ENCODE data around the gene TNKS1BP1.
"Not testable (repeated sequence)": the region's sequence is repeated elsewhere in the genome, so short reads cannot be mapped to it uniquely, and the experiment has no call there.

Gene TNKS1BP1

DNA sequence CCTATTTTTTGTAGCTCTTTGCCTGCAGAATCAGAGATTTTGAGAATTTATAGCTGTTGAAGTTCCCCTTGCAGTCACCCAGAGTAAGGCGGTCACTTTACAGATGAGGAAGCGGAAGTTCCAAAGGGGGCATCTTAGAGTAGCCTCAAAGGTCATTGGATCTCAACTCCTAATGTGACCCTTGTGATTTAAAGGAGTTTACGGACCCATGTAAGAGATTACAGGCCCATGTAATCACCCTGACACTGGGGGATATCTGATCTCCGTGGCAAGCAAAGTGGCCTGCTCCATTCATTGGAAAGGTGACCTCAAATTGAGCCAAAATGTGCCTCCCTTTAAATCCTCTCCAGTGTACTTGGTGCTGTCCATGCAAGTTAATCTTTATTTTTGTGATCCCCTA is 29.1 kb upstream of the TNKS1BP1 start:
- no peak for DNase-seq

DNA sequence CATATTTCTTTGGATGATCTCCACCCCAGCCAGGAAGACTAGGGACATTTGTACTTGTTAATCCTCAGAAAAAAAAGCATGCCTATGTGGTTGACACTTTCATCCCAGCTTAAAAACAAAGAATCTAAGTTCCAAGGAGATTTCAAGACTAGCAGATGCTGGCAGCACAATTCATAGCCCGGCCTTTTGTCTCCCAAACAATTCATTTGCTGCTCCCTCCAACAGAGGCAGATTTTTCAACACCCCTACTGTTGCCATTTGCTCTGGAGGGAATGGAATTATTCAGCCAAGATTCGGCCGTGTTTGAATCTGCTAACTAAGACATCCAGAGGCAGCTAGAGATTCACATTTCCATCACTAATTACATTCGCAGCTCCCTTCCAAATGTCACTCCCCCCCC is 28.7 kb upstream of the TNKS1BP1 start:
- no peak for DNase-seq

DNA sequence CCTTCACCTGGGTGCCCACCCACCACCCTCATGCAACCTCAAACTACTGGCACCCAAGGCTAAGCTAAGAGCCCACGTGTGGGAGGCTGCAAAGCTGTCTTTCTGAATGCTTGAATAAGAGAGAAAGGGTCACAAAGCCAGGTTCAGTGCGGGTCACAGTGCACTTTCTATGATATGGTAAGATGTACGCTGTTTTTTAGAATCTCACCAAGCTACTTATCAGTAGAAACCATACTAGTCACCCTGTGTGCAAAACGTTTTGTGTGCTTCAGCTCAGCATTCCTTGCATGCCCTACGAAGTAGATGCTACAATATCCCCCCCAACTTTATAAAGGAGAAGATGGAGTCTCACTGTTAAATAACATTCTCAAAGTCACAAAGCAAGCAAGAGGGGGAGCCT is 28.3 kb upstream of the TNKS1BP1 start:
- DNase-seq = no peak

DNA sequence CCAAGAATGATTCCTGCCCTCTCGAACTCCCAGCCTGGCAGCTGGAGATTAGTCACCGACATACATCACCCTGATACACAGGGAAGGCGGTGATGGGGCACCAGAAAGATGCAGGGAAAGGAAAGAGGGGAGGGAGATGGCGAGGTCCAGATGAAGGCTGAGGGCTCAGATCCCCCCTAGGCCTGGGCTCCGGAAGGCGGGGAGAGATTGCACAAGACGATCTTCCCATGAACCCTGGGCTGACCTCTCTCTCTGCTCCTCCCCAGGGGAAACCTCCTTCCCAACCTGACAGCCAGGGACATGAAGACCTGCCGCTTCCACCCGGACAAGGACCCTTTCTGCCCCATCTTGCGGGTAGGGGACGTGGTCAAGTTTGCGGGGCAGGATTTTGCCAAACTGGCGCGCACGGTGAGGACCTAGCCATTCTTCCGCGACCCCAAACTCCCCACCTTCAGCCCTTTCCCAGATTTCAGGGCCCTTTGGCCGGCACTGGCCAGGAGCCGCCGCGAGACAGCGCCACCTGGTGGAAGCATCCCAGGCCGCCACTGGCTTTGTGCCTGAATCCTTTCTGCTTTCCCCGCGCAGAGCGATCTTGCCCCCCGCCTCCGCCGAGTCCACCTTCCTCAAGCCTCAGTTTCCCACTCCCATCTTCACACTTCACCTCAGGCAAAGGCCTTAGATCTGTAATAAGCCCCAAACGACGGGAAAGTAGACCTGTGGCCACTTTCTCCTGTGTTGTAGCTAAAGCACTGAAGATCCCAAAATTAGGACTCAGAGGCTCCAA is 24.9 kb upstream of the TNKS1BP1 start:
- DNase-seq = peak; percentile 44

DNA sequence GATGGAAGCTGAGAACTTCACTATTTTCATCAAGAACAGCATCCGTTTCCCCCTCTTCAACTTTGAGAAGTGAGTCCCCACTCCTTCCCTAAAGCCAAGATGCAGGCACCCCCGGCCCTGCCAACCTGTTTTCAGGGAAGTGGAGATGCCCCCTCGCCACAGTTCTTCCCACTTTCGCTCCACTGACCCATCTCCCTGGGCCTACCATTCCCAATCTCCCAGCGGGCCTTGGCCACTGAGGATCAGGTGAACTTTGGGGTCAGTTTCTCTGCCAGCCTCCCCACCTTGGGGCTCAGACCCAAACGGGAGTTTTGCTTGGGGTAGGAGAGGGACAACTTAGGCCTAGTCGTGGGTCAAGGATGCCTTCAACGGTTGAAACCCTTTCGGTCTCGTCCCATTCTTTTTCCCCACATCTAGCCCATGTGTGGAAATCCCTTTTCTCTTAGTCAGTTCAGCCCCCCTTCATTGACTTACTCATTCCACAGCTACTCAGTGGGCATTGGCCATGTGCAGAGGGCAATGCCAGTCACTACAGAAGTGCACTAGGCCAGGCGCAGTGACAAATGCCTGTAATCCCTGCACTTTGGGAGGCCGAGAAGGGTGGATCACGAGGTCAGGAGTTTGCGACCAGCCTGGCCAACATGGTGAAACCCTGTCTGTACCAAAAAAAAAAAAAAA is 24.0 kb upstream of the TNKS1BP1 start:
- no peak for DNase-seq

DNA sequence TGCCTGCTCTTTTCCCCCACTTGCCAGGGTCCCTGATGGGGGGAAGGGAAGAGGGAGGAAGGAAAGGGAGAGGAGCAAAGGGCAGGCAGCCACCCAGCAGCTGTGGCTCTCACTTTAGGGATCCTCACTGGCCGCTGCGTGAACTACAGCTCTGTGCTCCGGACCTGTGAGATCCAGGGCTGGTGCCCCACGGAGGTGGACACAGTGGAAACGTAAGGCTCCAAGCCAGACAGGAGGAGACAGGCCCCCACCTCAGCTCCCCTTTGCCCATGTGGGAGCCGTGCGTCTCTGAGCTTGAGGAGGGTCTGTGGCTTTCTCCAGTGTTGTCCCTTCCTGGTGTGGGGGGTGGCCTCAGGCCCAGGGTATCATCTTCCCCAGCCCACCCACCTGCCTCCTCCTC is 23.3 kb upstream of the TNKS1BP1 start:
- no peak for DNase-seq

DNA sequence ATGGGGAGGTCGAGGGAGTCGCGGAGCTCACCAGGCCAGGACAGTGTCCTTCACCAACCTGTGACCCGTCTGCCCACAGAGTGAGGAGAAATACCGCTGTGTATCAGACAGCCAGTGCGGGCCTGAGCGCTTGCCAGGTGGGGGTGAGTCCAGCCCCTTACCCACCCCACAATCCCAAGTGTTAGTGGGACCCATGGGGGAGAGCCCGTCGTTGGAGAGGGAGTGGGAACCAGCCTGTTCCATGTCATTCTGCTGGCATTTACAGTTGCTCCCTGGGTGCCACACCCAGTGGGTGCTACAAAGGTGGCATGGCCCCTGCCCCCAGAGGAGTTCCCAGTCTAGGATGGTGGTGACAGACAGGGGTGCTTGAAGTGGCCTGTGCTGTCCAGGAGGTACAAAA is 22.6 kb upstream of the TNKS1BP1 start:
- no peak for DNase-seq

DNA sequence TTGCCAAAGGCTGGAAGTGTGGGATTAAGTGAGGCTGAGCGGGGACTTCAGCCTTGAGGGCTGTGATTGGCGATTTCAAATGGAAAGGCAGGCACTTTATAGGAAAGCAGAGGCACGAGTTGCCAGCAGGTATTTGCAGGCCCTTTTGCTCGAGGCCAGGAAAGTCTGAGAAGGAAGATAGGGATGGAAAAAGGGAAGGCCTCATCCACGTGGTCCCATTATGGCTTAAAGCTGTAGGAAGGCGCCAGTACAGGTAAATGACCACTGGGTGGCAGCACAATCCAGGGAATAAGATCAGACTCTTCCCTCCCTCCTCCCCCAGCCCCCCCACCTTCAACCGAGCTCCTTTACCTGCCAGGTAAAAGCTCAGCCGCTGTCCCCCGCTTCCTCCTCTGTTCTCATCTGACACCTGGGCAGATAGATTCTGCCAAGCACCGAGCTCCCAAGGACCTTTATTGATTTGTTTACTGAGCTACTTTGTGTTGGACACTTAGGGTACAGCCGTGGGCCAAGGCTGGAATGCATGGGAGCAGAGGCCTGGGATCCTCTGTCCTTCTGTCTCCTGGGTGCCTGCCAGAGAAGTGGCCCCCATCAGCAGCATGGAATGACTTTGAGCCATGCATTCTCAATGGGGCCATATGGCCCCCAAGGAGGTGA is 20.9 kb upstream of the TNKS1BP1 start:
- DNase-seq = peak; percentile 80

DNA sequence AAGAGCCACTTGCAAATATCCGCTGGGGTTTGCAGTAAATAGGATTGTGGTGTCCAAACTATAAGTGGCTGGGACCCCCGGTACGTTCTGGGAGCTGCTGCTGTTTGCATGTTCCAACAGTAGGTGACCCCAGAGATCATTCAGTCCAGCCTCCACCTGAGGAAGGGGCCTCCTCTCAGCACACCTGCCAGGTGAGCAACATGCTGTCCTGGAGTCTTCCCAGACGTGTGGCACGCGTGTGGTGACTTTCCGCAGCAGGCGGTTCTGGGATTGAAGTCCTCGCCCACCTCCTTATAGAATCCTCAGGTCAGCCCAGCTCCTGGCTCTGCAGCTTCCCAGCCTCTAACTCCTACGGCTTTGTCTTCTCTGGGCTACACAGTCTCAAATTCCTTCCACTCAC is 20.1 kb upstream of the TNKS1BP1 start:
- no peak for DNase-seq

DNA sequence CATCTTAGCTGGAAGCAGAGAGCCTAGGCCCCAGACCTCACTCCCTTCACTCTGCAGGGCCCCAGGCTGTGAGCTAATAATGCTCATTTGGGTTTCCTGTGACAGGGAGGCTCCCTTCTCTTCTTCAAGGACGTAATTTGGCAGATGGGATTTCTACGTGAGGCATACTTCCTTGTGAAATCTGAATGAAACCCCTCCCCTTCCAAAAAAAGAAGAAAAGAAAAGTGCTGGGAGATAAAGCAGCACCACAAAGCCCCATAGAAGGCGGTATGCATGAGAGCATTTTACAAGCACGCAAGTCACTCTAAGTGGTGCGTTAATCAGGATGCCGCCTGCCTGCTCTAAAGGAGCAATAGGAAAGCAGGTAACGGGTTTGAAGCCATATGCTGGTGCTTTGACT is 19.1 kb upstream of the TNKS1BP1 start:
- no peak for DNase-seq

DNA sequence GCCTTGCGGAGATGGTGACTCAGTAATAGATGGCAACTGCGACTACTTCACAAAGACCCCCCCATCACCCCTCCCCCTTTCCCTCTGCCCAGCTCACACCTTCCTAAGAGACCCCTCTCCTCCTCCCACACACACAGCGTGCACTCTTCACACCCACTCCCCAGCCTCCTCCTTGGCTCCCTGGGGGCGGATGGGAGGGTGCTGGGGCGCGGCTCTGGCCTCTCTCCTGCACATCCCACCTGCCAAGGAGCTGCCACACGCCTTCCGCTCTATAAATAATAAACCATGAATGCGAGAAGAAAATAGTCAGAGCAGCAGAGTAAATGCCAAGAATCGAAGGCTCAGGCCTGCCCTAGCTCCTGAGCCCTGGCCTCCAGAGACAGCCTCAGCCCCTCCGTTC is 17.9 kb upstream of the TNKS1BP1 start:
- no peak for DNase-seq

DNA sequence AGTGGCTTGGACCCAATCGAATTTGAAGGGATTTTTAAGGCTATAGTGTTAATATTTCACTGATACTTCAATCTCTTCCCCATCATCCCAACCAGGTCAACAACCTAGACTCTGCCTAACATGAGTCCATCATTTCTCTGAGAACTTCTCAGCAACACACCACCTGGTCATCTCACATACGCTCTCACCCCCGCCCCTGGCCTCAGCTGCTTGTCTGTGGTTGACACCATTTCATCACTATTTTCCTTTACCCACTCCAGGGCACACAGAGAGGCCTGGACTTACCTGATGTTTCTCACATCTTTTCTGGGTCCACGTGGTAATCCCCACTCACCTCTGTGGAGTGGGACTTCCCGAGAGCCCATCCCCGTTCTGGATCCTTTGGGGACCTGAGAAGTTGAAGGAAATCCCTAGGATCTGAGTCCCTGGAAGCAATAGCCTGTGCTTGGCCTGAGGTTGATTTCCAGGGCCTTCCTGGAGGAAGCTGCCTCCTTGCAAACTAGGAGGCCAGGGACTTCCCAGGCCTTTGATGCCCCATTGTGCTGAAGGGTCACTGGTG is 16.6 kb upstream of the TNKS1BP1 start:
- DNase-seq = no peak

DNA sequence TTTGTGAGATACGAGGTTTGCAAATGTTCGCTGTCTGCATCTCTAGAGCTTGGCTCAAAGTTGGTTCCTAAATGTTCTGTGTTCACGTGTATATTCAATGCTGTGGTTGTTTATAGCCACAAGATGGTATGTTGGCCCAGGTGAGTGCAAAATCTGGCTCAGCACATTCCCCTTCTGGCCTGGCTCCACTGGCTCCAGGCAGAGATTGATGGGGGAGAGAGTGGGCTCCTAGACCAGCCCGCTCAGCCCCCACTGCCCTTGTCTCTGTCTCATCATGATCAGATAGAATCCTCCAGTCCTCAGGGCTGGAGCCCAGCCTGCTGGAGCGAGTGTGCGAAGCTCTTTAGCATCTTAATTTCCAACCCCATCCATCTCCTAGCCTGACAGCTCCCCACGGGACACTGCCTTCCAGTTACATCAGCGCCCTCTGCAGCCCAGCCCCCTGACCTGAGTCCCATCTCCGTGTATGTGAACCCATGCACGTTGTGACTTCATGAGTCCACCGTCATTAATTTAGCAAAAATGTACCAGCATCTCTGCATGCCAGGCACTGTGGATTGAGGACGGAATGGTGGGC is 15.4 kb upstream of the TNKS1BP1 start:
- no peak for DNase-seq

DNA sequence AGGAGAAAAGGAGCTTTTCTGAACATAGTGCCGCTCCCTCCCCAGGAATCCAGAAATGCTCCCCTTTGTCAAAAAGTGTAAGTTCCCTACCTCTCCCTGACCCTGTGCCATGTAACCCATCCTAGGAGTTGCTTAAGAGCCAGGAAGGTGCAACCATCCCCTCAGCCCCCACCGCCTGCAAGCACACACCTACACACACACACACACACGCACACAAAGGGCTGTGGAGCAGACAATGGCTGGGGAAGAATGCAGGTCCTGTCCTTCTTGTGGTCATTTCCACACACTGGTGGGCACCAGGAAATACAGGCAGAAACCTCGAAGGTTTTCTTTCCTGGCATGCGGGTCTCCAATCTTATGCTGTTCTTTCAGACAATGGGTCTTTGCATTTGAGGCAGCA is 14.6 kb upstream of the TNKS1BP1 start:
- no peak for DNase-seq

DNA sequence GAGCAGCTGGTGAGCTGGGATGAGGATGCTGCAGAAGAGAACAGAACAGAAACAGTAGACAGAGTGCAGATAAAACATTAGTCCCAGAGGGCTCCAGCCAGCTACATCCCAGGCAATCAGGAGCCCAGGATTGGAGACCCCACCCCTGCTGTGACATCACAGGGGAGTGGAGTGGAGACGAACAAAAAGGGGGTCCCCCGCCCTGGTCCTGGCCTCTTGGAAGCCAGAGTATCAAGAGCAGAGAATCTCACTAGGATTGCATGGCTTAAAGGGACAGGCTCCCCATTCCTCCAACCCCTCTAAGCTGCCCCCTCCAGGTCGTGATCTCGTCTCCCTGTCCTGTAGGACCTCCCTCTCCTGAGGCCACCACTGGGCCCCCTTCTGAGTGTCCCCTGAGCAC is 13.4 kb upstream of the TNKS1BP1 start, which contains the start of gene P2RX3:
Gene P2RX3, plus strand, starts transcription at position 211 of the 400 bp plus-strand sequence. CDS start 199 bp downstream, outside the sequence.
- DNase-seq = no peak

DNA sequence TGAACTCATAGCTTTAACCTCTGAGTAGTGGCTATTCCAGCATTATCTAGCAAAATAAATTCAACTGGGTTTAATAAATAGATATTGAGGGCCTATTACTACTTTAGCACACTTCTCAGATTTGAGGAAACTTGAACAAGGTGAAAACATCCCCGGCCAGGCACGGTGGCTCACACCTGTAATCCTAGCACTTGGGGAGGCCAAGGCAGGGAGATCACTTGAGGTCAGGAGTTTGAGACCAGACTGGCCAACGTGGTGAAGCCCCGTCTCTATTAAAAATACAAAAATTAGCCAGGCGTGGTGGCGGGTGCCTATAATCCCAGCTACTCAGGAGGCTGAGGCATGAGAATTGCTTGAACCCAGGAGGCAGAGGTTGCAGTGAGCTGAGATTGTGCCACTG is 12.1 kb upstream of the TNKS1BP1 start:
- DNase-seq = not testable (repeated sequence)

DNA sequence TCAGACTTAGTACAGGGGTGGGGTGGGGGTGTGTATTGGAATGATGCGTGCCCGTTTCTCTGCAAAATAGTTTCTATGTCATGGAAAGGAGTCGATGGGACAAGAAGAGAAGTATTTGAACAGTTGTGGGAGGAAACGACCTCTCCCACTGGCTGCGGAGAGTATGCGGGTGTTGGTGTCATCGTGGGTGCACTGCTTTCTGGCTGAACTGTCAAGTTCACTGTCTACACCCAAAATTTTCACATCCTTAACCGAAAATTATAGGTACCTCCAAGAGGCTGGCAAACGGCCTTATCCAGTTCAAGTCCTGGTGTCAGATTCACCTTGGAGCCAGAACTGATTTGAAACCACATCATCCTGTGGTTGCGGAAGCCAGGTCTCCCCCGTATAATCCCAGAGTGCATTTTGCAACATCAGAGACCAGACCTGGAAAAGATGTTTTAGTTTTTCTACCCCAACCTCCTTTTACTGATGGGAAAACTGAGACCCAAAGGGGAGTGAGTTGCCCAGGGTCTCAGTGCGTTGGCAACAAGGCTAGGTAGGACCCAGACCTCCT is 11.4 kb upstream of the TNKS1BP1 start:
- no peak for DNase-seq

DNA sequence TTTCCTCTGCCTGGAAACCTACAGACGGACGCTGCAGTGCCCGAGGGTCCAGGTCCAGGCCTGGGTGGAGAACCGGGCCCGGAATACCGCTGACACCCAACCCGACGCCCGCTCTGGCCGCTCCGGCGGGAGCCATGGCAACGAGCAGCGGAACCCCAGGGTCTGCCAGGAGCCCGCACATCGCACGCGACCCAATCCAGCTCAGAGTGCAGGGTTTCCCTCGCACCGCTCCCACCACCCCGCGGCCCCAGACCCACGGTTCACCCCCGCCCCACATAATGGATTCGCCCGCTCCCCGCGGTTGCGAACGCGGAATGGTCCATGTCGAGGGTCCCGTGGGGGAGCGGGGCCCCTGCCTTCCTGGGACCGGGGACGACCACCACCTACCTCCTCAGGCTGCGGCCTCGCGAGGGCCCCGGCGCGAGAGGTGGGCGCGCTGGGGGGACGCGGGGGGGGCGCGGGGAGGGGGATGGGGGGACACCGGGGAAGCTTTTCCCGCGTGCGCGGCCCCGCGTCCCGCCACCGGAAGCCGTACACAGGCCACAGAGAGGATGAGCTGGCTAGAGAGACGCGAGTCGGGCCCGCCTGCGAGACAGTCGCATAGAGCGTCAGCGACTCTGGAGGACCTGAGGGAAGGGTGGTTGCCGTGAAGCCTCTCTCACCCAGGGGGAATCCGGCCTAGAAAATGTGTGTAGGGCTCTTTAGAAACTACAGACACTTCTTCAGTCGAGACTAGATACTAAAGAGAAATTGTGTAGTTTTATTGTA is 10.8 kb upstream of the TNKS1BP1 start, which contains the start of gene SSRP1:
Gene SSRP1, minus strand, starts transcription at position 550 of the 768 bp plus-strand sequence. CDS start 771 bp downstream, outside the sequence.
- peak; percentile 90 for DNase-seq

DNA sequence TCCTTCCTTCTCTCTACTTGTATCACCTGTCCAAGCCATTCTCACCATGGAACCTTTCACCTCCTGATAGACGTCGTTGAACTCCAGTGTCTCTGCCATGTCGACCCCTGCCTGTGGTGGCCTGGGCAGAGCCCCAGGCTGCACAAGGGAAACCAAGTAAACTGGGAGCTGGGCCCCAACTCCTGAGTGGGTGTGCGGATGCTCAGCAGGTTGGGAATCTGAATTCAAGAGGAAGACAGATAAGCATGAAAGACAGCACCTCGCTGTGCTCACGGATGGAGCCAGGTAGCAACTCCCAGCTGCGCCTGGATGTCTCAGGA is 10.2 kb upstream of the TNKS1BP1 start:
- DNase-seq = no peak

DNA sequence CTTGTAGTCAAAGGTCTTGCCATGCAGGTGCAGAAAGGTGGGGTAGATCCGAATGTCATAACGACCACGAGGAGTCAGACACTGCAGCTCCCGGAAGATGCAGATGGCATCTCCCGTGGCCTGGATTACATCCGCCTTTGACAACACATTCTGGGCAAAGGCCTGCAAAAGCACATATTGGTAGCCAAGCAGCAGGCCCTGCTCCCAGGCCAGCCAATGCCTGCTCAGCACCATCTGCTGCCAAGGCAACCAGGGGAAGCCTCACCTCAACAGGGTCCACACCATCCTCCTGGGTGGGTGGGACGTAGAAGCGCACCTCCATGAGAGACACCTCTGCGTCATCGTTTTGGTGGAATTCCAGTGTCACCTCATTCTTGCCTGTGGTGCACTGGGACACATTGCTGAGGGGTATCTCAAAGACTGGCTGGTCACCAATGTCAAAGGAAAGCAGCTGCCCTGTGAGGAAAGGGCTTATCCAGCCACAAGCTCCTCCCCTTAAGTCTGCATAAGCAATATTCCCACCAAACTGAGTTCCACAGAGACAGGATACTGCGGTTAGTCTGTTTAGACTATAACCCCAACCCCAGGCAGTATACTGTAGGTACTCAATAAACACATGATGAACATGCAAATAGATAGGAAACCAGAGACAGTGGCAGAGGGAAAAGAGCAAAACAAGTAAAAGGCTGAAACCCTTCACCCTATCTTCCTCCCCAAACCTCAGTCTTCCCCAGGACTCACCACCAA is 8.1 kb upstream of the TNKS1BP1 start:
- no peak for DNase-seq

DNA sequence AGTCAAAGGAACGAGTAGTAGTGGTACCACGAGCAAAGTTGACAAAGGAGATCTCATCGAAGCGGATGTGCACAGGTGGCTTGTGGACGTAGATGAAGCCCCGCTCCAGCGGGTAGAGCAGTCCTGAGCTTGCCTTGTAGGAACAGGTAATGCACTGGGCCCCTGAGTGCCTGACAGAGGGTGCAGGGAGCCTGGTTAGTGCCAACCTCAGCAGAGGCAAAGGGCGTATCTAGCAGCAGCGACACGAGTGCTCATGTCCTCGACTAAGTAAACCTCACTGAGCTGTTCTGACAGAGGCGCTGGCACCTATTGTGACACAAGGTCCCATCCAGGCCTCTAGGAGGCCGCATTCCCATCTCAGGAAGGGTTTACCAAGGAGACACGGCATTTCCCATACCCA is 7.0 kb upstream of the TNKS1BP1 start:
- DNase-seq = no peak

Data from NCI-H146 (cell line).